NCI-H2171 (cell line): Measurements from ENCODE around the gene LCLAT1.
"Not testable (repeated sequence)": the region's sequence is repeated elsewhere in the genome, so short reads cannot be mapped to it uniquely, and the experiment has no call there.

Source experiments
- DNase-seq: peaks from one replicate; lab custom pipeline; 2025; lab: John Stamatoyannopoulos, UW

Gene LCLAT1

DNA sequence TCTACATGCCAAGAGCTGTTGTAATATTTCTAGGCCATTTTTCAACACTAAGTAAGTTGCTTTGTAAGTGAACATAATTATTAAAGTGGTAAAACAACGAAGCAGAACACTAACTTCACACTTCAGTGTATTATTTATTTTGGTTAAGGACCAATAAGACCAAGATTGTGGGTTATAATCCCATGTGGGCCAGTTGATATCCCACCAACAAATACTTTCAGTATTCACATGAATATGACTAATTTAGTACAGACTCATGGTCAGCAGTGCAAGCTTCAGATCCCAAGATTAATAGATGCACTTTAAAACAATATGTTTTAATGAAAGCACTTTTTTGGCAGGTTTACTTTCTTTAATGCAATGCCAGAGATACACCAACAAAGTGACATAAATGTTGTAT is 154.3 kb downstream of the LCLAT1 start:
- DNase-seq: no peak

DNA sequence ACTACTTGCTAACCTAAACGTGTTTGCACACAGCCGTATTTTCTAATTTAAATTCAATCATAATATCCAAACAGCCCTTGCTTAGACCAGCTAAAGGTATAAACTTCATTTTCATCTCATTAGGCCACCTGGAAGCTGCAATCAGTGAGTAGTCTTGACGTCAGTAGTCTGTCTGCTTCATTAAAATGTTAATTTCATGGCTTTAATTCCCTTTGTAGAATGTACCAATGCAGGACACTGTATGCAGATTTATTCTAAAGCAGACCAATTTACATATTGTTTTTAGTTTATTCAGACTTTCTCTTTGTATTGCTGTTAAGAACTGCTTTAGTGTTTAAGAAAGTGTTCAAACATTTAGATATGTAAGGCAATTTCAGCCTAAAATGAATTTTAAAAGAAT is 158.2 kb downstream of the LCLAT1 start:
- no peak for DNase-seq

DNA sequence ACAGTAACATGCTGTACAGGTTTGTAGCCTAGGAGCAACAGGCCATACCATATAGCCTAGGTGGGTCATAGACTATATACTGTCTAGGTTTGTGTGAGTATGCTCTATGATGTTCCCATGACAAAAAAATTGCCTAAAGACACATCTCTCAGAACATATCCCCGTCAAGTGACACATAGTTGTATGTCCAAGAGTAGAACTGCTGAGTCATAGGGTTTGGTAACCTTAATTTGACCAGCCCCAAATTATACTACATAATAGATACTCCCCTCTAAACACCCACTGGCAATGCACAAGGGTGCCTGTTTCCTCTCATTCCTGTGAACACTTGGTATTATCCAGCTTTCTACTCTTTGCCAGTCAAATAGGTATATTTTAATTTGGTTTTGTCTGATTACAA is 161.6 kb downstream of the LCLAT1 start:
- DNase-seq: no peak

DNA sequence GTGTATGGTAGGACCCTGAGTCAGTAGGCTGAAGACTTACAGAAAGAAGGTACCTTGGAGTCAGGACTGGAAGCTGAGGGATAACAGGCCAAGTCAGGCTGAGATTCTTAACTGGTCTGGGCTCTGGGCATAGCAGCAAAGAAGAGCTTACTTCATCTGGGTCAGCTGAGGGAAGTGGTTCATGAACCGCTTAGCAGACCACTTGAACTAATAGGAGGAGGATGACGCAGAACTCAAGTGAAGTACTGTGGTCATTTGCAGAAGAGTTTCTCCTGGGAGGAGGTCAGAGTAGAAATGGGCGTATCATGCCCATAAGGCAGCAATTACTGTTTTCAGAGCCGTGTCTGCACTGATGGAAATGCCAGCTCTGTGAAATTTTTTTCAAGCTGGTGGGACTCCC is 164.5 kb downstream of the LCLAT1 start:
- no peak for DNase-seq

DNA sequence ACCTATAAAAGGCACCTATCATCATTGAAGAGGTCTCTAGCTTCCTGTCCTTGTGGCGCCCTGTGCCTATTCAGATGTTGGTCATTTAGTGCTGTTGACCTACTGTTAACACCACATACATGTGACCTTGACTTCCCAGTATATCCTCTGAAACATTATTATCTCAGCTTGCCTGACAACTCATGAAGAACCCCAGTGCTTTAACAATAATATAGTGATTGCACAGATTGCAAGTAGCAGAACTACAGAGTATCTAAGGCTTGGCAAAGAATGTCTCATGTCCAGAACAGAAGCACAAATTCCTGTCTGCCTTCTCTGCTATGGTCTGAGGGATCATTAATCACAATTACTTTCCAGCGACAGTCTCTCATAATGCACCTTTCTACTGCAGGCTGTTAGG is 165.3 kb downstream of the LCLAT1 start:
- DNase-seq: no peak

DNA sequence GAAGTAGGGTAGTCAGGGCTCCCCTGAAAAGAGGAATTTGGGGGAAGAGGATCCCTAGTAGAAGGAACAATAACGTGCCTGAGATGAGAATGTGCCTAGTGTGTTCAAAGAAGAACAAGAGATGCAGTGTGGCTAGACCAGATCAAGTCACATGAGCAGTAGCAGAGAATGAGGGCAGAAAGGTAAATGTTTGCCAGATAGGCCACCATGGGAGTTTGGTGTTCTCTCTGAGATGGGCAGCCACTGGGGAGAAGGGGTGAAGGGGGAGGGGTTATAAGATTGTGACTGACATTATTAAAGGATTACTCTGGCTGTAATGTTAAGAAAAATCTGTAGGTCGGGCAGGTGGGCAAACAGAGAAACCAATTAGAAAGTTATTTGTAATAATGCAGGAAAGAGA is 166.0 kb downstream of the LCLAT1 start:
- no peak for DNase-seq

DNA sequence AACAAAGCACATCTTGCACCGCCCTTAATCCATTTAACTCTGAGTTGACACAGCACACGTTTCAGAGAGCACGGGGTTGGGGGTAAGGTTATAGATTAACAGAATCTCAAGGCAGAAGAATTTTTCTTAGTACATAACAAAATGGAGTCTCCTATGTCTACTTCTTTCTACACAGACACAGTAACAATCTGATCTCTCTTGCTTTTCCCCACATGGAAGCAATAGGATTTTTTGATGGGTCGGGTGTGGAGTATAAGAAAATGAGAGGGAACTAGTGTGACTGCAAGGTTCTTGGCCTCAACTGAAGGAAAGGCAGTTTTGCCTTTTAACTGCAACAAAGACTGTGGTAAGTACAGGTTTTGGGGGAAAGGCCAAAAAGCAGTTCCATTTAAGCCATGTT is 167.2 kb downstream of the LCLAT1 start:
- not testable (repeated sequence) for DNase-seq

DNA sequence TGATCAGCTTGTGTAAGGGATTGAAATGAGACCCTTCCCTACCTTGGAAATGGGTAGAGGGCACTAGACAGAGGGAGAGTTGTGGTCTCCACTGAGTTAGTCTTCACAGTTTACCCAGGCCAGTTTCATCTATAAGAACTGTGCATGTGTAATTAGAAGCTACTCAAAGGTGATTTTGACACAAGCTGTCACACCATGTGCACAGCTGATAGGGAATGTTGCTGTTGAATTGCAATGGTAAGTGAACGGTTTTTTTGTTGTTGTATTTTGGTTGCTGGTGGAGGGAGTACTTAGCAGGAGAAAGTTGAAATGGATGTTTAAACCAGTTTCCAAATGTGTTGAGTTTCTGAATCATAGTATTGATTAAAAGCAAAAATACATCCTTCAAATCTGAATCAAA is 168.9 kb downstream of the LCLAT1 start:
- no peak for DNase-seq

DNA sequence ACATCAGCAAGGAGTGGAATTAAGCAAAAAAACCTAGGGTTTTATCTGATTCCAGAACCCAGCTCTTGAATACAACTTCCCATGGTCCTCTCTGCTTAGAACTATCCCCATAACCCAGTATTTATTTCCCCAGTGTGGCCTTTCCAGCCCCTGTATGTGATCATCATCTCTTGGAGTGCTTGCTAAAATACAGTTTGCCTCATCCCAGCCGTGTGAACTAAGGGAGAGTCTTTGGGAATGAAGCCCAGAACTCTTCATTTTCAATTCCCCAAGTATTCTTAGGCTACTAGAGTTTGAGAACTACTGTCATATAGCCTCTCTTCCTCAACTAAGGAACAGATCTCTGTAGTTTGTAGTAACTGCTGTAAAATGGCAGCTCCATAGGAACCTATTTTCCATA is 173.1 kb downstream of the LCLAT1 start:
- DNase-seq: no peak

DNA sequence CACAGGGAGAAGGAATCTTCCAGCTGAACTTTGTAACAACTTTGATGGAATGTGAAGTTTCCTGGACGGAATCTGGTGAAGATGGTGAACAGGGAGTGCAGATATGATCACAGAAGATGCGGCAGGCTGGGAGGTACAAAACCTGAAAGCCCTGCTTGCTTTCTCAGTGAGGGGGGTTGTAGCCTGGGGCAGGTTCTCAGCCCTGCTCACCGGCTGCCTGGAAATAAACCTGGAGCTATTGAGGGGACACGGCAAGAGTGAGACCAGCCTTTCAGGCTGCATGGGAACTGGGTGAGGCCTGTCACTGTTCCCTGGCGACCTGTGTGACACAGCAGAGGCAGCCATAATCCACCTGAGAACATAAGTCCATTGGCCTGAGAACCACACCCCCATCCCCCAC is 174.8 kb downstream of the LCLAT1 start:
- DNase-seq: no peak

DNA sequence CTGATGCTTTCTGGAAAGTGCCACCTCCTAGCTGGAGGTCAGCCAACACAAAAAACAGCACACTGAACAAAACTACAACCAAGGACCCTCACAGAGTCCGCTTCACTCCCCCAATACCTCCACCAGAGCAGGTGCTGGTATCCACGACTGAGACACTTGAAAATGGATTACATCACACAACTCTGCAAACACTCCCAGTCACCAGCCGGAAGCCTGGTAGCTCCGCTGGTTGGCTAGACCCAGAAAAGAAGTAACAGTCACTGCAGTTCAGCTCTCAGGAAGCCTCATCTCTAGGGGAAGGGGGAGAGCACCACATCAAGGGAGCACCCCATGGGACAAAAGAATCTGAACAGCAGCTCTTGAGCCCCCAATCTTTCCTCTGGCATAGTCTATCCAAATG is 175.4 kb downstream of the LCLAT1 start:
- DNase-seq: no peak

DNA sequence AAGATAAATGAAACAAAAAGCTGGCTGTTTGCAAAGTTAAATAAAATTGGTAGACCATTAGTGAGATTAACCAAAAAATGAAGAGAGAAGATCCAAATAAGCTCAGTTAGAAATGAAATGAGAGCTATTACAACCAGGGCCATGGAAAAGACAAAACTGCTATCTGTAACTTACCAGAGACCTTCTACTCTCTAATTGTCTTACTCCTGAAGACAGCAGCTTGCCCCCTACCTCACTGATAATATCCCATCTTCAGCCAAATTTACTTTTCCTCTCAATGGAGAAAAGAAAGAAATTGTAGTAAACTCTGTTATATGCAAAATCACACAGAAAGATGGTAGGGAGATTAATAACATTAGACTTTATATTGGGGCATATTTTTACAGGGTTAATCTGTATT is 178.2 kb downstream of the LCLAT1 start:
- no peak for DNase-seq

DNA sequence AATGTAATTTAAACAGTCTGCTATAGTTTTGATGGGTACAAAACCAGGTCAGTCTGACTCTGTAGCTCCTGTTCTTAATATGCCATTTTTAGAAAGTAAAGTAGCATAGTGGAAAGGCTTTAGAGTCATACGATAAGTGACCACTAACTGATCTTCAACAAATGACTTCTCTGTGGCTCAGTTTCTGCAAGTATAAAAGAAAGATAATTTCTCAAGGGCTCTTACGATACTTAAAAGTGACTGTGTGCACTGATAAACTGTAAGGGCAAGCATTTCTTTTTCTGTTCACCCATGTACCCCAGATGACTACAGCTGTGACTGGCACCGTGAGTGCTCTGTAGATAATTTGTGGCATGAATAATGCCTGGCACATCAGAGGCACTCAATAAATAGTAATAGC is 178.7 kb downstream of the LCLAT1 start:
- no peak for DNase-seq

DNA sequence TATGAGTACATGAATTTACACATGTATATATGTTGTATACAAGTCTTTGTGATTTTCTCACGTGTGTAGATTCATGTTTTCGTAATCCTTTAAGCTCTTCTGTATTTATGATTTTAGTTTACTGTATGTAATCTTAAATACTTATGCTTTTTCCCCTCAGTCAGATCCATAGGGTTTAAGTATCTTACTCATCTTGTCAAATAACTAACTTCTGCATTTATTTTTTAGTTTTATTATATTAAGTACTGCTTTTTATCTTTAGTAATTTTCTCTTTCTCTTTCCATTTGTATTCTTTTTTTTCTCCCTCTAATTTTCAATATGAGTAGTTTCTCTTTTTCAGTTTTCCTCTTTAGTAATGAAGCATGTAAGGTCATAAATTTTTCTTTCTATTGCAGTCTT is 179.4 kb downstream of the LCLAT1 start:
- no peak for DNase-seq

DNA sequence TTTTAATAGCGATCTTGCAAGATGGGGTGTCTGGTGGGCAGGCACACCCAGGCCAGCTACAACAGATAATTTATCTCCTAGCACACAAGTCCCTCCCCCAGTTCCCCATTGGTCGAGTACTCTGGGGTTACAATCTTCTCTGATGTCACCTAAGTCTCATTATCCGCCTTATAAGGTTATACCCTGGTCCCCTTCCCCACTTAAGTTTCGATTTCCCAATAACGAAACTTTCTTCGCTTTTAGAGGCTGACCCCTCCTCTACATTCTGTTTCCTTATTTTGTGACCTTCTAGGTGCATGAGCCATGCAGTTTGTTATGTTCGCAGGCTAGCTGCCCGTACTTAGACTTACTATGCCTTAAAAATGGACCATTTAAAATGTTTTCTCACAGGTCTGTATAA is 180.1 kb downstream of the LCLAT1 start:
- DNase-seq: no peak

DNA sequence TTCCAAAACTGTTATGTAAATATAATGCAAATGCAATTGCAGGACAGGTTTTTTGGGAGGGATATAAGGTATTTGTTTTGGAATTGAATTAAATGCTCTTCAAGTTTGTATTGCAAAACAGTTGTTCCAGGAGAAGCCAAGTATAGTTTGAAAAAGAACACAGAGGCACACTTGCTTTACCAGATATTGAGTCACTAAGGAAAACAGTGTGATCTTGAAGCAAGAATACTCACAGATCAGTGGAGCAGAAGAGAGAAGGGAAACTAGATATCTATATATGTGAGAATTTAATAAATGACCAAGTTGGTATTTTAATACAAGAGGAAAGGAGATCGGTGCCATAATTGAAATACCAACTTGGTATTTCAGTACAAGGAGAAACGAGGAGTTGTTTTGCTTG is 181.3 kb downstream of the LCLAT1 start:
- no peak for DNase-seq

DNA sequence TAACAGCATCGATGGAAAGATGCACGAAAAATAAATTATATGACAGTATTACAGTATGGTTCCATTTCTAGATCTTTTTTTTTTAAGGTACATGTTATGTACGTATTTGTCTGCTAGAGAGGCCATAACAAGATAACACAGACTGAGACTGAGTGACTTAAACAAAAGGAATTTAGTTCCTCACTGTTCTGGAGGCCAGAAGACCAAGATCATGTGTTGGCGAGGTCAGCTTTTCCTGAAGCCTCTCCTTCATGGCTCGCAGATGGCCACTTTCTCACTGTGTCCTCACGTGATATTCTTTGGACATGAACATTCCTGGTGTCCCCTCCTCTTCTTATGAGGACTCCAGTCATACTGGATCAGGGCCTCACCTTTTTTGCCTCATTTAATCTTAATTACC is 182.8 kb downstream of the LCLAT1 start:
- DNase-seq: no peak

DNA sequence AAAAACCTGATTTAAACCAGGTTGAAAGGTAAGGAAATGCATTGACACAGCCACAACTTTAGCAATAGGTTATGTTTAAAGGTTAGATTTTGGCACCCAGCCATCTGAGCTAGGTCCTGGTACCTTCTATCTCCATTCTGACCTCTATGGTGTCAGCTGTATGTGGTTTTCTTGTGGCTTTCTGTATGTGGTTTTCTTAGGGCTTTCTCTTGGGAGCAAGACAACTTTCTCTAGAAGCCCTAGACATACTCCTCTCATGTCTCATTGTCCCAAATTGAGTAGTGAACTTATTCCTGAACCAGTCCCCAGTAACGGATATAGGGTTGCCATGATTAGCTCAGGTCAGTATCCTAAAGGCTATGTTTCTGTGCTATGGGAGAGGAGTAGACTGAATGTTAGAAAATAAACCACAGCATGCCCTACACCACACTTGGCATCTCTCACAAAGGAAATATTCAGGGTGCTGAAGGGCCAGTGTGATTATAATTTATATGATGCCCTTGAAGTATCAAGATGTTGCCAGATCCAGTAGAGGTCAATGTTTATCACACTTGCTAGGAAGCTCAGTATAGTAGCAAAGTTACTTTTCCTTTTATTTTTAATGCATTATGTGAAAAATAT is 184.1 kb downstream of the LCLAT1 start:
- no peak for DNase-seq

DNA sequence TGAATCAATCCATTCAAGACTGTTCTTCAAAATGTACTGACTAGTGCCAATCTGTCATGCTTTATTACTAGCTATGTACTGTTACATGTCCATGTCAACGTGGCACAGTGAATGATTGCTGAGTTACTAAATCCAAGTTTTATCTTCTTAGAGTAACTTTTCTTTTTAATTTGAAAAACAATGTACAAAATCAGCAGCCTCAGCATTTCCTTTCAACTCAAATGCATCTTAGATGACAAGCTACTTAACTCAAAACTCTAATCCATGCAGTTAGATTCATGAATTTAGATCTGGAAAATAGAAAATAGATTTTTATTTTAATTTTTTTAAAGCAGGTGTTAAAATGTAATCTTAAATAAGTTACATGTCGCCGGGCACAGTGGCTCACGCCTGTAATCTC is 186.0 kb downstream of the LCLAT1 start:
- DNase-seq: no peak

DNA sequence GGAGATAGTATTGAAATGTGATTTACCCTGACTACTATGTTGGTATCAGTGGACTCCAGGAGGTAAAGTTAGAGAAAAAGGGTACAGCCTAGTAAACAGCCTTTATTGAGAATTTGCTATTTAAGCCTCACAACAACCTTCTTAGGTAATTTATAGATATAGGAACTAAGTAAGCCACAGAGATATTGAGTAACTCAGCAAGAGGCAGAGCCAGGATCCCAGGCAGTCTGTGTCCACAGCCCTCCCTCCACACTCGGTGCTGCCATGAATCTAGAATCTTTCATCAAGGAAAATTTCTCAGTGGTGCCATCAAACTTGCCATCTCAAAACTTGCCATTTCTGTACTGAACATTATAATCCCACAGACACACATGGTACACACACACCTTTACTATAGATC is 189.3 kb downstream of the LCLAT1 start:
- DNase-seq: no peak

DNA sequence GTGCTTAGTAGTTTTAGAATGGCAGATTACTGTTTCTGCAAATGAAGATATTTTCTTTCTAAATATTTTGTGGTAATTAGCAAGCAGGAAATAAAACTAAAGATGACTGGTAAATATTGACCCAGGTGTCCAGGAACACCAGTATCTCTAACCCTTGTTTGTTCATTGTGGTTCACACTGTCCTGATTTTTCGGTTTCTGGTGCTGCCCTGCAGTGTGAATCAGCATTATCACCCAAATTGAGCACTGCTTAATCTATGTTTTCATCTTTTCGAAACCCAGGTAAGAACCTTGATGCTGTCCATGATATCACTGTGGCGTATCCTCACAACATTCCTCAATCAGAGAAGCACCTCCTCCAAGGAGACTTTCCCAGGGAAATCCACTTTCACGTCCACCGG is 192.8 kb downstream of the LCLAT1 start:
- no peak for DNase-seq

DNA sequence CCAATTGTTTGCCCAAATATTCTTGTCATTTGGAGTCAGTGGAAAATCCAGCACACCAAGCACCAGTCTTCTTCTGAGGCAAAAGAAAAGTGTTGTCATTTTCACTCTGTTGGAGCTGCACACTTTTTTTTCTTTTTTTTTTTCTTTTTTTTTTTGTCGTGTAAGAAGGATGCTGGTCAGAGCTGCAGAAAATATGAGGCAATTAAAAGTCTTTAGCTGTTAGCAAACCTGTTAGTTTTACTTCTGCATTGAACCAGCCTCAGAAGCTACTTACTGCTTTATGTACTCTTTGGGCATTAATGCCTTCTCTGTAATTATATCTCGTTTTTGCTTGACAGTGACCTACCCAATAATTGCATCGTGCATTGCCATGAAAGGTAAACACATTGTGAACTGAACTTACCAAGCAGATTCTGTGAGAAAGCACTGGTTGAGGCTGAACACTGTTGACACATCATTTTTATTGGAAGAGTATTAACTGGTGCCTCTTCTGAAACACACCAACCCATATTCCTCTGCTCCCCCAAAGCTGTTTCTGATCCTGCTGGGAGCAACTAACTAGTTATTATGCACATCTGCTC is 194.8 kb downstream of the LCLAT1 start:
- DNase-seq: no peak

DNA sequence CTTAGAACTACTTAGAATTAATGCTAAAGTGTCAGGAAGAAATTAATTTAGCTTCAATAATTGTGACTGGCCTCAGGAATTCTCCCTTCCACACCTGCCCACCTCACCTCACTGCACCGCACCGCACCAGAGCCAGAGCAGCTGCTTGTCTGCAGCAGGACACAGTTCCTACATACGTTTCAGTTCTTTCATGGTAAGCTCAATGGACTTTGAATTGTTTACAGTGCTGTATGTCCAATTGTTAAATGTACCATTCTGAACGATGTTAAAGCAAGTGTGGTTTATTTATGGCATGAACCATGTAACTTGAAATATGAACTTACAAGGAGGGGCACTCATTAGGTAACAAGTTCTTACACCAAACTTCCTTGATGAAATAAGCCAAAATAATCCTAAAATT is 196.0 kb downstream of the LCLAT1 start:
- not testable (repeated sequence) for DNase-seq

DNA sequence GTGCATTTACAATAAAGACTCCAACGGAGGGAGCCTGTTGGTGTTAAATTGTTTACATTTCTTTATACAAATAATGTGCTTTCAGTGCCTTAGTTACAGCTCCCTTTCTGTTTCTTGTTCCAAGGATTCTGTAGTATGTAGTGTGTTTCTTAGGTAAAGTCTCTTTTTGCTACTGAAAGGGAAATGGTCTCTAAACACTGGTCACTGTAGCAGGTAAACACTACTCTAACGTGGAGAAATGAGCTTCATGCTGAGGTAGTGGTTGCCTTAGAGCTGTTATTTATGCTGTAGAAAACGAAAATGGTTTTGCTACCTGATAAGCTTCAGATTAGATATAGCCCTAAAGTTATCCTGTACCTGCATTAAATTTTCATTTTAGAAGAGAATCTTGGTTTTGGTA is 196.6 kb downstream of the LCLAT1 start:
- DNase-seq: no peak
